Activated naive CD4-positive, alpha-beta T cell treated with anti-CD3 and anti-CD28 coated beads, Interleukin-2, amount 10 ng/mL, durations not matched to agents 7 days and 5 days (primary cell): ENCODE results near the gene PIH1D1.
"Not testable (repeated sequence)": the region's sequence is repeated elsewhere in the genome, so short reads cannot be mapped to it uniquely, and the experiment has no call there.

Experiments
- CTCF ChIA-PET: fragments of 350-600 bp; sonication (Branson Sonifier 250); formaldehyde crosslinking; loops from one replicate; lab custom pipeline; 2021; ENCODE audit warnings: antibody characterized with exemption; lab: Charles Lee
- DNase-seq: peaks from one replicate; pipeline ENCODE4 v3.0.0-alpha.2; 2020
- H3K27ac Mint-ChIP-seq: one replicate; pipeline ENCODE4 v1.8.0; 2021; ENCODE audit warnings: mild to moderate bottlenecking, moderate library complexity, mixed read lengths
- H3K27me3 Mint-ChIP-seq: one replicate; pipeline ENCODE4 v1.8.0; 2021; ENCODE audit warnings: mild to moderate bottlenecking, mixed read lengths
- H3K36me3 Mint-ChIP-seq: one replicate; pipeline ENCODE4 v1.8.0; 2021; ENCODE audit warnings: mixed read lengths
- H3K4me1 Mint-ChIP-seq: one replicate; pipeline ENCODE4 v1.8.0; 2021; ENCODE audit warnings: mixed read lengths
- H3K4me3 Mint-ChIP-seq: one replicate; pipeline ENCODE4 v1.8.0; 2021; ENCODE audit warnings: mild to moderate bottlenecking, moderate library complexity, mixed read lengths
- H3K9me3 Mint-ChIP-seq: one replicate; pipeline ENCODE4 v1.8.0; 2021; ENCODE audit warnings: mixed read lengths

PIH1D1 gene

DNA sequence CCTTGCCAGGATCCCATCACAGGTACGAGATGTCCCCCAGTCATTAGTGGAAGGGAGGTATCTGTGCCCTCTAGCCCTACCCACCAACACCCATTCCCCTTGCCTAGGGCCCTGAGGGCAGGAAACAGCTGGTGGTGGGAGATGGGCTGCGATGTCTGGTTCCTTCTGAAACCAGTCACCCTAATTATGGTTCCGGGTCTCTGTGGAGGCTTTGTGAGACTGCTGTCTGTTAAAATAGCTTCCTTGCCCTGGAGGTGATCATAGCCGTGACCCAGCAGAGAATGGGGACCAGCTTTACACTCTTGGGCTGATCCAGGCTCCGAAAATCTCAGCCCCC, 6.9 kb upstream of the PIH1D1 start:
- Mint-ChIP-seq H3K27me3 (no peaks in the 10 kb centered on the region), H3K4me1 (peaks cover 32% of the 10 kb centered on the region), H3K36me3 (peaks cover 34% of the 10 kb centered on the region), H3K9me3 (no peaks in the 10 kb centered on the region), H3K27ac (no peak overlapping the region), H3K4me3 (no peak overlapping the region)
- no peak for DNase-seq
- CTCF ChIA-PET: interaction anchor here (0.9 to 2.2 kb wide), 3 partner anchors 11 to 17 kb away, joined by 4 to 9 read pairs (median 5); no protein-coding TSS in a partner anchor

DNA sequence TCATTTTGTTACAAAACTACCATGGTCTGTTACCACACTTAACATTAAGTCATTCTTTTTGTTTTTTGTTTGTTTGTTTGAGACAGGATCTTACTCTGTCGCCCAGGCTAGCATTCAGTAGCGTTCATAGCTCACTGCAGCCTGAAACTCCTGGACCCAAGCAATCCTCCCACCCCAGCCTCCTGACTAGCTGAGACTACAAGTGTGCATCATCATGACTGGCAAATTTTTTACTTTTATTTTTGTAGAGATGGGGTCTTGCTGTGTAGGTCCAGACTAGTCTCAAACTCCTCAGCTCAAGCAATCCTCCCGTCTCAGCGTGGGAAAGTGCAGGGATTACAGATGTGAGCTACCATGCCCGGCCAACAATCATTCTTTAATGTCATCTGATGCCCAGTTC, 4.7 kb upstream of the PIH1D1 start:
- peaks cover 35% of the 10 kb centered on the region for H3K36me3 Mint-ChIP-seq
- CTCF ChIA-PET: interaction anchor here (0.9 to 1.4 kb wide), 2 partner anchors 13 to 14 kb away, joined by 3 read pairs; no protein-coding TSS in a partner anchor
- H3K4me1 Mint-ChIP-seq: peaks cover 48% of the 10 kb centered on the region
- H3K9me3 Mint-ChIP-seq: no peaks in the 10 kb centered on the region
- peak overlapping the region; percentile 10 for H3K4me3 Mint-ChIP-seq
- H3K27ac Mint-ChIP-seq: peak overlapping the region; percentile 33
- DNase-seq: no peak
- no peaks in the 10 kb centered on the region for H3K27me3 Mint-ChIP-seq

DNA sequence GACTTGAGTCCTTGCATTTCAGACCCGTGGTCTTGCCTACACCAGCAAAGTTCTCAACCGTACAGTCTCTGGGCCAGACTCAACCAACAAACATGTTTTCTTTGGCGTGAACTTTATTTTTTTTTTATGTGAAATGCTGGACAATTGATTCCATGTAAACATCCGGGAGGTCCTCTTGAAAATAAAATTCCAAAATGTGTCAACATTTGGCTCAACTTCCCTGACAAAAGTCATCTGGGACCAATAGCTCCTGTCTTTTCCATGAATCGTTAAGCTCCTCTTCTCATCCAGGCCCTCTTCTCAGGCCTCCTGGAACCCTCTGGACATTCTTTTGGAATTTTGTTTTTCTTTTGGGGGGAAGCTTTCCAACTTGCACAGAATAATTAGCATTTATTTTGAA, 4.2 kb upstream of the PIH1D1 start:
- Mint-ChIP-seq H3K4me3 (peak overlapping the region; percentile 10), H3K4me1 (peaks cover 52% of the 10 kb centered on the region), H3K27ac (no peak overlapping the region), H3K9me3 (no peaks in the 10 kb centered on the region), H3K36me3 (peaks cover 36% of the 10 kb centered on the region), H3K27me3 (no peaks in the 10 kb centered on the region)
- CTCF ChIA-PET: interaction anchor here (0.9 to 1.4 kb wide), 2 partner anchors 13 to 15 kb away, joined by 3 read pairs; no protein-coding TSS in a partner anchor
- no peak for DNase-seq

DNA sequence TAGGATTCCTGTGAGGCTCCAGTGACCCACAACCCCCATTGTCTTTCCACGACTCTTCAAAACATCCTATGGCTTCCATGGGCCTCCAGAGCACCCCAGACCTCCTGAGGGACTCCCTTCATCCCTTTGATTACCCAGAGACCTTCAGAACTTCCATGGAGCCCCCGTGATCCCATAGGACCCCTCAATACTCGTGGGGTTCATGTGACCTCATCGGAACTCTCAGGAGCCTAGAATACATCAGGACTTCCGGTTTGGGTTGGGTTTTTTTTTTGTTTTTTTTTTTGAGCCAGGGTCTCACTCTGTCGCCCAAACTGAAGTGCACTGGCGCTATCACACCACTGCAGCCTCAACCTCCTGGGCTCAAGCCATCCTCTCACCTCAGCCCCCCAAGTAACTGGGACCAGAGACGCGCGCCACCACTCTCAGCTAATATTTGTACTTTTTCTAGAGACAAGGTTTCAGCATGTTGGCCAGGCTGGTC, 2.2 kb upstream of the PIH1D1 start:
- Mint-ChIP-seq H3K27ac (peak overlapping the region; percentile 99), H3K9me3 (no peaks in the 10 kb centered on the region), H3K4me3 (peak overlapping the region; percentile 97), H3K4me1 (peaks cover 70% of the 10 kb centered on the region), H3K27me3 (no peaks in the 10 kb centered on the region), H3K36me3 (peaks cover 41% of the 10 kb centered on the region)
- DNase-seq: peak; percentile 50
- CTCF ChIA-PET: interaction anchor here (1.9 to 5.1 kb wide), 3 partner anchors 16 to 22 kb away, joined by 8 to 33 read pairs (median 9); partner anchors contain the start of gene FLT3LG

DNA sequence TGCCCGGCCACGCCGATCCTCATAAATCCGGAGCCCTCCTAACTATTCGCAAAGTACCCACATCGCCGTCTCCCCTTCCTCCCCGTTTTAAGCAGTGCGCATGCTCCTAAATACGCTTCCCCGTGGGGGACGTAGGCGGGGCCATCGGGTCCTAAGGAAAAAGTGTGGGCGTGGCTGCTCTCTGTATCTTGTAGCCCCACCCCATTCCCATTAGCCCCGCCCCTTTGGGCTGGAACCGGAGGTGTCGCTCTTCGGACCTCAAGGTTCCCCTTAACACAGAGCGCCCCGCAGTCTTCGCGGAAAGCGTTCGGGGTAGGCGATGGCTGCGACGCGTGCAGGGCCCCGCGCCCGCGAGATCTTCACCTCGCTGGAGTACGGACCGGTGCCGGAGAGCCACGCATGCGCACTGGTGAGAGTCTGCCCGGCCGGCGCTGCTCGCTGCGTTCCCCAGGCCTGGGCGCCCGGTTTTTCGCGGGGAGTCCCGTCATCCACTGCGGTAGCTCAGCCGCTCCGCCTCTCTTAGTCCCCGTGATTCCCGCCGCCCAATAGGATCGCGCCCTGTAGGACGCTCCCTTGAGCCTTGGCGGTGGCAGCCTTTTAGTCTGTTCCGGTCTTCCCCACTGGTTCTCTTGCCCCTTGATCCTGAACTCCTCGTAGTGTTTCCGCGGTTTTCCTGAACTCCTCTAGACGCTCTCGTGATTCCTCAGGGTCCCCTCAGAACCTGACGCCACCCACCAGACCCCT, 1.6 kb upstream of the PIH1D1 start, which contains the start of gene ALDH16A1:
Gene ALDH16A1, plus strand, starts transcription at position 213 of the 744 bp plus-strand sequence. Its CDS starts 107 bp downstream, at position 320.
- CTCF ChIA-PET: interaction anchor here (1.9 to 5.1 kb wide), 3 partner anchors 17 to 23 kb away, joined by 8 to 33 read pairs (median 9); partner anchors contain the start of gene FLT3LG
- Mint-ChIP-seq H3K4me3 (peak within 1 kb of the TSS; percentile 97), H3K9me3 (no peaks in the 10 kb centered on the region), H3K4me1 (peaks cover 76% of the 10 kb centered on the region), H3K27me3 (no peaks in the 10 kb centered on the region), H3K36me3 (peaks cover 47% of the 10 kb centered on the region), H3K27ac (peak within 1 kb of the TSS; percentile 99)
- peak; percentile 98 for DNase-seq

DNA sequence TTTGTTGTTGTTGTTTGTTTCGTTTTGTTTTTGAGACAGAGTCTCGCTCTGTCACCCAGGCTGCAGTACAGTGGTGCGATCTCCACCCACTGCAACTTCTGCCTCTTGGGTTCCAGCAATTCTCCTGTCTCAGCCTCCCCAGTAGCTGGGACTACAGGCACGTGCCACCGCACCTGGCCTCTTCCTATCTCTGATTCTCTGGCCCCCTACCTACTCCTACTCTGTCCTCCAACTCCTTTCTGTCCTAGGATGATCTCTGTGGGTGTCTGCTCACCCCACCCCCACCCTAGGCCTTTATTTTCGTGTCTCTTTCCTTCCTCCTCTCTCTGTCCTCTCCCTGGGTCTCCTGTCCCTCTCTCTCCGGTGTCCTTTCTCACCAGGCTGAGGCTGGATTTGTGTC, 1.2 kb downstream of the PIH1D1 start:
- no peaks in the 10 kb centered on the region for H3K9me3 Mint-ChIP-seq
- DNase-seq: no peak
- peaks cover 75% of the 10 kb centered on the region for H3K4me1 Mint-ChIP-seq
- peaks cover 53% of the 10 kb centered on the region for H3K36me3 Mint-ChIP-seq
- H3K27me3 Mint-ChIP-seq: no peaks in the 10 kb centered on the region
- CTCF ChIA-PET: interaction anchor here (1.9 to 5.1 kb wide), 2 partner anchors 20 to 23 kb away, joined by 10 to 33 read pairs; no protein-coding TSS in a partner anchor
- H3K27ac Mint-ChIP-seq: peak overlapping the region; percentile 99
- peak overlapping the region; percentile 97 for H3K4me3 Mint-ChIP-seq

DNA sequence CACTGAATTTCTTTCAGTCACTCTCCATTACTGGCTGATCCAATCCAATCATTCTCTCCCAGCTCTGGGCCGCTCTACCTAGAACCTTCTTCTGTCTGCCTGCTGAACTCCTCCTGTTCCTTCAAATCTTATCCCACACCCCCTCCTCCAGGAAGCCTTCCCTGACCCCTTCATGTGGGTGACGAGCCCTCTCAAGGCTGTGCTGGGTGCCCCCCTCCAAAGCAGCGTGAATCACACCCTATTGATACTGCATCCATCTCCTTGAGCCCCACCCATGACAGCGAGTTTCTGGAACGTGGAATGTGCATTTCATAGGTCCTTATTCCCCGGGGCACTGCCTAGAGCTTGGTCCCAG, 3.2 kb downstream of the PIH1D1 start:
- H3K4me3 Mint-ChIP-seq: peak overlapping the region; percentile 23
- no peaks in the 10 kb centered on the region for H3K9me3 Mint-ChIP-seq
- CTCF ChIA-PET: interaction anchor here (1.9 kb wide), 1 partner anchor 22 kb away, joined by 5 read pairs; no protein-coding TSS in a partner anchor
- peaks cover 80% of the 10 kb centered on the region for H3K4me1 Mint-ChIP-seq
- peaks cover 54% of the 10 kb centered on the region for H3K36me3 Mint-ChIP-seq
- peaks cover 6% of the 10 kb centered on the region for H3K27me3 Mint-ChIP-seq
- DNase-seq: no peak
- peak overlapping the region; percentile 68 for H3K27ac Mint-ChIP-seq

DNA sequence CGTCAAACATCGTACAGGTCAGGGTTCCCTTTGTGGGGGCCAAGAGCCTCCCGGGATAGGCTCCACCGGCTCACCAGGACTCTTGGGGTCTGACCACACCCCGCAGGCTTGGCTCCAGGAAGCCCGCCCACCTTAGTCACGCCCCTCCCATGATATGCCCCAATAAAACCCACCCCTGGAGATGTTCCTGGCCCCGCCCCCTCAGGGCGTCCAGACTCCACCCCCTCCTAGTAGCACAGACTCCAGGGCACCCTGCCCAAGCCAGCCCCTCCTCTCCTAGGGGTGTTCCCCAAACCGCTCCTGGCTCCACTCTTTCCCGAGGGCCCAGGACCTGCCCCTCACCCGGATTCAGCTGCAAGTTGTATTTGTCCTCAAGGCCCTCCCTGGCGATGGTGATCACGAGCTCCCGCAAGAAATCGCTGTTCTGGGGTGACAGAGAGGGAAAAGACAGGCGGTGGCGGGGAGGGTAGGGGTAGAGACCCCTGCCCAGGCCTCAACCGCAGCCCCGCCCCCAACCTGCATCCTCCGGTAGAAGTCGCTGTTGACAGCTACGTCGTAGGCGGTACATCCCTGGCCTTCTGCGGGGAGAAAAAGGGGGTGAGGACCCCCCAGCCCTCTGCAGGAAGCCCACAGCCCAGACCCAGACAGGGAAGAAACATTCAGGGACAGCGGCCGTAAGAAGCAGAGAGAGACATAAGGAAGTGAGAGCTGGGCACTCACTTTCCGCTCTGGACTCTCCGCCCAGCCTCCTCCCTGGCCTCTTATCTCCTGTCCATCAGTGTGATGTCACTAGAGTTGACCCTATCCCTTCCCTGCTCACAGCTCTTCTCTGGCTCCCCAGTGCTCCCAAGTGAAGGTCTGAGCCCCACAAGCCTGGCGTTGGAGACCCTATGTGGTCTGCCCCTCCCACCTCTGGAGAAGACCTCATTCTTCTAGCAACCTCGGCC, 3.9 kb downstream of the PIH1D1 start:
- DNase-seq: no peak
- Mint-ChIP-seq H3K27me3 (peaks cover 13% of the 10 kb centered on the region), H3K27ac (peak overlapping the region; percentile 49), H3K36me3 (peaks cover 54% of the 10 kb centered on the region), H3K9me3 (no peaks in the 10 kb centered on the region), H3K4me3 (no peak overlapping the region), H3K4me1 (peaks cover 80% of the 10 kb centered on the region)
- CTCF ChIA-PET: interaction anchor here (1.9 kb wide), 1 partner anchor 23 kb away, joined by 5 read pairs; no protein-coding TSS in a partner anchor

DNA sequence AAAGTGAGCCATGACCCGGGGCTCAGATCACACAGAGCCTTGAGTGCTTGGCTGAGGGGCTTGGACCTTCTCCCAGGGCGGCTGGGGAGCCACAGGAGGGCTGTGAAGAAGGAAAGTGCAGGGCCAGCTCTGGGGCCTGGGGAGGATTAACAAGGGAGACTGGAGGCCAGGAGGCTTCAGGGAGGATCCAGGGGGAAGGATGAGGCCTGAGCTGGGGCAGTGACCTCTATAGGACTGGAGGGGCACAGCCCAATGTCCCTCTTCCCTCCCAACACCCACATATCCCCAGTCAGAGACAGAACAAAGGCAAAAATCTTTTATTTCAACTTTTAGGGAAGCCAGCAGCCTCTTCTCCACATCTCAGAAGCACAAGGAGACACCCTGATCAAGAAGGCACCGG, 5.6 kb downstream of the PIH1D1 start:
- Mint-ChIP-seq H3K4me3 (no peak overlapping the region), H3K9me3 (no peaks in the 10 kb centered on the region), H3K27ac (no peak overlapping the region), H3K36me3 (peaks cover 48% of the 10 kb centered on the region), H3K27me3 (peaks cover 30% of the 10 kb centered on the region), H3K4me1 (peaks cover 79% of the 10 kb centered on the region)
- CTCF ChIA-PET: interaction anchor here (1.0 to 2.6 kb wide), 4 partner anchors 24 to 124 kb away, joined by 3 to 14 read pairs (median 6); partner anchors contain the start of gene FLT3LG
- no peak for DNase-seq

DNA sequence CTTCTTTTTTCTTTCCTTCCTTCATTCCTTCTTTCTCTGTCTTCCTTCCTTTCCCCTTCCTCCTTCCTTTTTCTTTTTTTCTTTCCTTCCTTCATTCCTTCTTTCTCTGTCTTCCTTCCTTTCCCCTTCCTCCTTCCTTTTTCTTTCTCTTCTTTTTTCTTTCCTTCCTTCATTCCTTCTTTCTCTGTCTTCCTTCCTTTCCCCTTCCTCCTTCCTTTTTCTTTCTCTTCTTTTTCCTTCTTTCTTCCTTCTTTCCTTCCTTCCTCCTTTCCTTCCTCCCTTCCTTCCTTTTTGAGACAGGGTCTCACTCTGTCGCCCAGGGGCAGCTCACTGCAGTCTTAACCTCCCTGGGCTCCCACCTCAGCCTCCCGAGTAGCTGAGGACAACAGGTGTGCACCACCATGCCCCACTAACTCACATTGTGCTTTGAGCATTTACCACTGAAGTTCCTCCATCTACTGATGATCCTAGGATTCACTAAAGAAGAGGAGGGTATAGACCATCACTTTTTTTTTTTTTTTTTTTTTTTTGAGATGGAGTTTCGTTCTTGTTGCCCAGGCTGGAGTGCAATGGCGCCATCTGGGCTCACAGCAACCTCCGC, 7.4 kb downstream of the PIH1D1 start:
- not testable (repeated sequence) for H3K9me3 Mint-ChIP-seq, DNase-seq
- CTCF ChIA-PET: interaction anchor here (1.1 to 2.6 kb wide), 3 partner anchors 26 to 53 kb away, joined by 4 to 14 read pairs (median 7); no protein-coding TSS in a partner anchor
- Mint-ChIP-seq H3K27me3 (peaks cover 48% of the 10 kb centered on the region), H3K36me3 (peaks cover 33% of the 10 kb centered on the region), H3K4me3 (peak overlapping the region; percentile 81), H3K4me1 (peaks cover 69% of the 10 kb centered on the region), H3K27ac (peak overlapping the region; percentile 81)

DNA sequence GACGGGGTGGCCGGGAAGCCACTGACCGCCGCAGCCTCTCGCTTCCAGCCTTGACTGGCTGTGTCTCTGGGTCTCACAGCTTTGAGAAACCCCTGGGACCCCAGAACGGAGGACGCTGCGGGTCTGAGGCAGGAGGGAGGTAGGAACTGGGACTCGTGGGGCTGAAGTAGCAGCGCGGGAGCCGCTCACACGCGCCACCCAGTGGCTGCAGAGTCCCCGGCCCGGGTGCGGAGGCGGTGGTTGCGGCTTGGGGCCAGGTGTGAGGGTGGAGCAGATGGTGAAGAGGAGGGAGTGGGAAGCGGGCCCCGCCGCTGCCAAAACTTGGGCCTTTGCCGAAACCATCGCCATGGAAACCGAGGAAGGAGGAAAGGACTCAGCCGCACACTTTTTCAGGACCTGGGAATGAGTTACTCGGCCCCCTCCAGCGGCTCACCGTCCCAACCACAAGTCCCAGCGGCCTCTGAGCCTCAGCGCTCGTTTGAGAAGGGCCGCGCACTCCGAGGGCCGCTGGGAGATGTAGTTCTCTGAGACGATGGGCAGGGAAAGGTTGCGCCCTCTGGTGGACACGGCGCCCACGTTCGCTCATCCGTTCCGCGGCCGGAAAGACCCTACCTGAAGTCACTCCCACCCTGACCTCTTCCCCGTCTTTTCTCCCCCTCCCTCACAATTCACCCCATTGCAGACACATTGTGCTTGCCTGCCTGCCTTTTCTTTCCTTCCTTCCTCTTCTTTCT, 8.1 kb downstream of the PIH1D1 start:
- Mint-ChIP-seq H3K9me3 (no peaks in the 10 kb centered on the region), H3K27ac (peak overlapping the region; percentile 81), H3K4me3 (peak overlapping the region; percentile 81), H3K36me3 (peaks cover 27% of the 10 kb centered on the region), H3K27me3 (peaks cover 55% of the 10 kb centered on the region), H3K4me1 (peaks cover 64% of the 10 kb centered on the region)
- CTCF ChIA-PET: interaction anchor here (0.6 to 2.6 kb wide), 8 partner anchors 8 to 80 kb away, joined by 3 to 14 read pairs (median 4); partner anchors contain the start of genes DKKL1, GFY and PIH1D1
- peak; percentile 95 for DNase-seq

DNA sequence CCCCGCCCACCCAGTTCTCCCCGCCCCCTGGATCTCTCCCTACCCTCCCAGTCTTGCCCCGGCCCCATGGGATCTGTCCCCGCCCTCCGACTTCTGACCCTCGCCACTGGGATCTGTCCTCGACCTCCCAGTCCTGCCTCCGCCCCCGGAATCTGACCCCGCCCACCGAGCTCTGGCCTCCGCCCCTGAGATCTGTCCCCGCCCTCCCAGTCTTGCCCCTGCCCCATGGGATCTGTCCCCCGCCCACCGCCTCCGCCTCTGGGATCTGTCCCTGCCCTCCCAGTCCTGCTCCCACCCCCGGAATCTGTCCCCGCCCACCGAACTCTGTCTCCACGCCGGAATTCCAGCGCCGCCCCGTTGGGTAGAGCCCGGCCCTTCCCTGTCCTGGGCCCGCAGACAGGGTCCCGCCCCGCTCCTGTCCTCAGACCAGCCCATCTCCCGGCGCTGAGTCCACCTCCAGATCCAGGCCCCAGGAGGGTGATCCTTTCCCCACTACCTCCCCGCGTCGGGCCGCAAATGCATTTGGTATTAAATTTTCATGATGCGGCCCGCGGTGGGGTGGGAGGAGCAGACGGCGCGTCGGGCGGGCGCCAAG, 8.7 kb downstream of the PIH1D1 start:
- DNase-seq: peak; percentile 86
- Mint-ChIP-seq H3K4me3 (peak overlapping the region; percentile 81), H3K36me3 (peaks cover 22% of the 10 kb centered on the region), H3K9me3 (no peaks in the 10 kb centered on the region), H3K27ac (peak overlapping the region; percentile 81), H3K4me1 (peaks cover 59% of the 10 kb centered on the region), H3K27me3 (peaks cover 62% of the 10 kb centered on the region)
- CTCF ChIA-PET: interaction anchor here (0.6 to 2.0 kb wide), 7 partner anchors 9 to 80 kb away, joined by 3 to 13 read pairs (median 4); partner anchors contain the start of genes DKKL1, GFY and PIH1D1
